HG03432 (cell line): ENCODE results near the gene PAEP.
"Not testable (repeated sequence)": the region's sequence is repeated elsewhere in the genome, so short reads cannot be mapped to it uniquely, and the experiment has no call there.

ENCODE experiments used
- ATAC-seq: cut with Tn5 transposase; IDR thresholded peaks from one replicate; pipeline ENCODE4 v1.9.1; 2021; ENCODE audit warnings: mild to moderate bottlenecking, moderate library complexity; ENCODE audit not compliant: unreplicated experiment

The PAEP gene

DNA sequence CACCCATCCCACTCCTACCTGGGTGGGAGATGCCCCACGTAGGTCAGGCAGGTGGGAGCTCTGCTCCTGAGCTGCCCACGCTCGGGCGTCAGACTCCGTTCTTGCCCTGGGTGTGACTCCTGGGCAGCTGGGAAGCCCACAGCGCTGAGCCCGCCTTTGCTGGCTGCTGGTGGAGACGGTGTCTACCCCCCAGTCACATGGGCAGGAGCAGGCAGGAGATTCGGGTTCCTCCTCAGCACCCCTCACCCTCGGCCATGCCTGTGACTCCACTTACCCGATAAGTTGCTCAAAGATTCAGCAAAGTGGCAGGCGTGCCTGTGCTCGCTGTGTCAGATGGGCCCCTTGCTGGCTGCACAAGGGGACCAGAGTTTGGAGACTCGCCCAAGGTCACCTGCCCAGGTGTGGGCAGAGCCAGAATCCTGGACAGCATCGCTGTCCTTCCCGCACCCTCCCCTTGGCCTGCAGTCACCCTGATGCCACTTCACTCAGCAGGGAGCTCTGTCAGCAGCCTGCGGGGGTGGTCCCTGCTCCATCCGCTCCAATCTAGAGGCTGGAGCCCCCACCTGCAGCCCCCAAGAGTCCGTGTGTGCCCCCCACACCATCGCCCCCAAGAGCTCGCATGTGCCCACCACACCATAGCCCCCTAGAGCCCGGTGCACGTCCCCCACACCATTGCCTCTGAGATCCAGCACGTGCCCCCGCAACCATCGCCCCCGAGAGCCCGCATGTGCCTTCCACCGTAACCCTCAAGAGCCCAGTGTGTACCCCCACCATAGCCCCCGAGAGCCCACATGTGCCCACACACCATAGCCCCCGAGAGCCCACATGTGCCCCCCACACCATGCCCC lies 36.1 kb upstream of the PAEP start:
- no peak for ATAC-seq

GRCh38 chr9:135526089-135526729 lies 35.3 kb upstream of the PAEP start:
- no peak for ATAC-seq

DNA sequence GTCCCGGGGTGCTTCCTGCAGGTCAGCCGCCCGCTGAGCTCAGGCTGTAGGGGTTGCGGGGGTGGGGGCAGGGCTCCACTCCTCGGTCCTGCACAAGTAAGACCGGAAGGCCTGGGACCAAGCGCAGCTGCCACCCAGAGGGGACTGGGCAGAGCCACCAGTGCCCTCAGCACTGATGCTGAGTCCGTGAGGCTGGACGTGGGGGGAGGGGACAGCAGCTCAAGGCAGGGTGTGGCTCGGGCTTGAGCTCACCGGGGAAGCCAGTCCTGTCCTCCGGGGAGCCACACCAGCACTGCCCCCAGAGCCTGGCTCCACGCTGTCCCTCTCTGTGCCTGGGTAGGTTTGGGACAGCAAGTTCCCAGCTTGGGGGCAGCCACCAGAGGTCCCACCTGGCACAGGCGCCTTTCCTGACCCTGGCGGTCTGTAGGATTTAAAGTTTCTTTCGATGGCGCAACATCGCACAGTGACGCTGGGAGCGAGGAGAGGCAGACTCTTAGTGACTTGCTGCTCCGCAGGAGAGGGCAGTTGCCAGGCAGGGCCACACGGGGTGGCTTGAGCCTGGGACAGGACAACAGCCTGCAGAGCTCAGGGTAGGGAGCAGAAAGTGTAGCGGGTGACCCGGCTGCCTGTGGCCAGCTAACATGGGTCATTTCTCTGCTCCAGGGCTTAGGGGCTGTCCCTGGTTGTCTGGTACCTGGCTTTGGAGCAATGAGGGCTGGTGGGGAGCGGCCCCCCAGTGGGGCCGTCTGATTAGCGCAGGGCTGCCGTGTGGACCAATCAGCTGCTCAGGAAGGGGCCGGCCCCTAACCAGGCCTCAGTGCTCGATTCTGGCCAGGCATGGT lies 34.6 kb upstream of the PAEP start:
- ATAC-seq: no peak

- not testable (repeated sequence) for ATAC-seq
Observed at GRCh38 chr9:135528842-135529435, 32.6 kb upstream of the PAEP start.

- no peak for ATAC-seq
Observed at GRCh38 chr9:135530146-135530545, 31.4 kb upstream of the PAEP start.

- no peak for ATAC-seq
Observed at GRCh38 chr9:135531096-135531495, 30.5 kb upstream of the PAEP start.

DNA sequence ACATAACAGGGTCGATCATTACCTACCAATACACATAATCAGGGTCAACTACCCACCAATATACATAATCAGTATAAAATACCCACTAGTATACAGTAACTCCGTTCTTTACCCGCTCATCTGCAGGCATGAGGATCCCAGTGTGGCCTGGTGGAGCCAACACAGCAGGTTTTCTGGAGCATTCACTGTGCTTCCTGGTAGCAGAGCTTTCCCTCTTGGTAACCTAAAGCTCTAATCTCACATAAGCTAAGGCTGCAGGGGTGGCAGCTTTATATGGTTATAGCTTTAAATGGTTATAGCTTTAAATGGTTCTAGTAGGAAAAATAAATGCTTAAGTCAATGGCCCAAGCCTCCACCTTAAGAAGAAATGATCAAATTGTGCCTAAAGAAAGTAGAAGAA lies 28.4 kb upstream of the PAEP start:
- no peak for ATAC-seq

- no peak for ATAC-seq
Observed at GRCh38 chr9:135533674-135534073, 27.9 kb upstream of the PAEP start.

DNA sequence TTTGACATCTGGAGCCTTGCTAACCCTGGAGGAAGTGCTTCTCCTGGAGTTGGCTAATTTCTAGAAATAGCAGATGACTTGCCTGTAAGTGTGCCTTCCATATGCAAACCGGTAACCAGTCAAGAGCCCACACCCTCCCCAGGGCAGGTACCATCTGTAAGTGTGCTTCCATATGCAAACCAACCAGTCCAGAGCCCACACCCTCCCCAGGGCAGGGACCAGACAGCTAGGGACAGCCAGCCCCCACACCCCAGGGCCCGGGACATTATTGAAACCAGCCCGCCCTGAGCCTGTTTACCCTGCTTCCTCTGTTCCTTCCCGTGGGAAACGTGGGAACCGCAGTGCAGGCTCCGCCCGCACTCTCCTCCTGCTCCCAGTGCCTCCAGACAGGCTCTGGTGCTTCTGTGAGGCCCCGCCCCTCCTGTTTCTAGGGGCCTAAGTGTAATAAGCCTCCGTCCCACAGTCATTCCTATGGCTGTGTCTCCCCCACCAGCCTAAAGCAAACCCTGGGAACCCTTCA lies 27.3 kb upstream of the PAEP start:
- ATAC-seq: not testable (repeated sequence)

DNA sequence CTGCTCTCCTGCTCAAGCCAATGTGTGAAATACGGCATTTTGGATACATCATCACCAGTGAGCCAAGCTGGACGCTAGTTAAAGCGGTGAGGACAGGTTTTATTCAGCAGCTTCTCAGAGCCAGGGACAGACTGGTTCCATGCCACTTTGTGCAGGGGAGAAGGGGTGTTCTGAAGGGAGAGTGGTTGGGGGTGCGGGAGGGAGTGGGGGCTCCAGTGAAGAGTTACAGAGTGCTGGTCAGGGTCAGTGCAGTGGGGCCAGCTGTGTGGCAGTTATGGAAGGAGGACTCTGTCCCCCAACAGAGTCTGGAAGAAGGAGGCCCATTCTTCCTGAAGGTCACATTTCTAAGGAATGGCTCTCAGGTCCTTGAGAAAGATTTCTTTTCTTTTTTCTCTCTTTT lies 26.7 kb upstream of the PAEP start:
- not testable (repeated sequence) for ATAC-seq

DNA sequence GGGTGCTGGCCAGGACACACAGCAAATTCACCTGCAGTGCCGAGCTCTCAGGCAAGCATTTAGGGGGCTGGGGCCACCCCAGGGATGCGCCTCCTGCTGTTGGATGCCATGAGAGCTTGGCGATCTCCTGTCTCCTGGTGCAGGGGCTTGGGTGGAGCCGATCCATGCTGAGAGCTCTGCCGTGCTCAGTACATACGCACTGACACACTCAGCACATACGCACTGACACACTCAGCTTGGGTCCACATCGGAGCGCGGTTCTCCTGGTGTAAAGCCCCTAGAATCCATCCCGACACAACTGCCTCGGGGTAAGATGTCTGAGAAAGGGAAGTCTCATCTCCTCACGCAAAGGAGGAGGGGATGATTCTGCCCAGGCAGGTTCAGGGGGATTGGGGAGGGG lies 25.9 kb upstream of the PAEP start:
- ATAC-seq: not testable (repeated sequence)

DNA sequence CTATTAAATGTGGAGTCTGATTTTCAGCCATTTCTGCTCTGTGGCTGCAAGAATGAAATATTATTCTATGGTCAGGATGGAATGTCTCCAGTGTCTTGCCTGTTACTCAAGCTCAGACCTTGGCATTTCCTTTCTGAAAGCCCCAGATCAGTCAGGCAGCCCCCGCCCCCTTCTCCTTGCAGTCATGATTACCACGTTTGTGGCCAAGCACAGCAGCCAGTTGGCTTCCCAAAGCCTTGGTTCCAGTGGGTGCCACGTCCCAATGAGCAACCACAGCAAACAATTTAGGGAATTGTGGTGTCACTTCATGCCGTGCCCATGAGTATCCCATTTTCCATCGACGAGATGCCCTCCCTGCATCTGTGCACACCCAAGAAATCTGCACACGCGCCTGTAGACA lies 25.3 kb upstream of the PAEP start:
- ATAC-seq: no peak

- not testable (repeated sequence) for ATAC-seq
Observed at GRCh38 chr9:135543262-135543894, 18.2 kb upstream of the PAEP start.

DNA sequence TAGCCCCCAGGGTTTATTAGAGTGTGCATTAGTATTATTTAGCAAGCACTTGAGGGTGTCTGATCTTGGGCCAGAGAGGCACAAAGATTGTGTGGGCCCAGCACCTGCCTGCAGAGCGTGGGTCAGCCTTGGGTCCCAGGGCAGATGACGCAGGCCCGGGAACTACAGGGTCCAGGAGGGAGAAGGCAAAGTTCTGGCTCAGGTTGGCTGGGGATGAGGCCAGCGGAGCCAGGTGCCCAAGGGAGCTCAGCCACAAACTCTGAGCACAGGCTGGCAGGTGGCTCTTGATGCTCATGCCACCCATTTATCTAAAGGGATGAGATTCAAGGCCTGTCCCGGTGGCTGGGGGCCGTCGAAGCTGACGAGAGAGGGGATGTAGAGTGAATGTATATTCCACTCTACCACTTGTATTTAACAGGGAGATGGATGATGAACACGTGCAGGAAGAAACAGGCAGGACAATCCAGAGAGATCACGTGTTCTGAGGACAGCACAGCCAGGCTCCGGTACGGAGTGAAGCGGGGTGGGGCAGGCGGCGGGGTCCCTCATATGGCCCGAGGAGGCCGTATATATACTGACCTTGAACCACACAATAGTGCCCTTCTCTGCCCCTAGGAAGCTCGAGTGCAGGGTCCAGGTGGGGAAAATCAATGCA lies 16.4 kb upstream of the PAEP start:
- no peak for ATAC-seq

DNA sequence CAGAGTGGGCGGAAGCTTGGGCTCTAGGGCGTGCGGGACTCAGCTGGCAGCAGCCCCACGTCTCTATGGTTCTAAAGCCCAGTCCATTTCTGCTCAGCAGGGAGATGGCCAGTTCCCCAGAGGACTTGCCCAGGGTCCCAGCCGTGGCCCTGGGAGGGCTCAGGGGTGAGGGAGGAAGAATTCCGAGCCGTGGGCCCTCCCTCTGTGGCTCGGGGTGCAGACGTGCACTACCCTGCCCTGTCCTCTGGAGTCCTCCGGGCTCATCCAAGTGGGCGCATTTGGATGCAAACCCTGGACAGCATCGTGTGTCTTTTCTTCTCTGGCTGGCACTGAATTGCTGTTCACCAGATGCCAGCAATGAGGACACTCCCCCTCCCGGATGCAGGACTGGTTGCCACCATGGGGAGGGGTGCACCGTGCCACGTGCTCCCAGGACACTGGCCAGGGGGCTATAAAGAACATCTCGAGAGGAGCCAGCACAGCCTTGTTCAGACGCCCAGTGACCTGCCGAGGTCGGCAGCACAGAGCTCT lies 15.8 kb upstream of the PAEP start, which contains the start of gene OBP2A:
Gene OBP2A, plus strand, starts transcription at position 481 of the 531 bp plus-strand sequence. CDS start 55 bp downstream, outside the sequence.
- not testable (repeated sequence) for ATAC-seq

DNA sequence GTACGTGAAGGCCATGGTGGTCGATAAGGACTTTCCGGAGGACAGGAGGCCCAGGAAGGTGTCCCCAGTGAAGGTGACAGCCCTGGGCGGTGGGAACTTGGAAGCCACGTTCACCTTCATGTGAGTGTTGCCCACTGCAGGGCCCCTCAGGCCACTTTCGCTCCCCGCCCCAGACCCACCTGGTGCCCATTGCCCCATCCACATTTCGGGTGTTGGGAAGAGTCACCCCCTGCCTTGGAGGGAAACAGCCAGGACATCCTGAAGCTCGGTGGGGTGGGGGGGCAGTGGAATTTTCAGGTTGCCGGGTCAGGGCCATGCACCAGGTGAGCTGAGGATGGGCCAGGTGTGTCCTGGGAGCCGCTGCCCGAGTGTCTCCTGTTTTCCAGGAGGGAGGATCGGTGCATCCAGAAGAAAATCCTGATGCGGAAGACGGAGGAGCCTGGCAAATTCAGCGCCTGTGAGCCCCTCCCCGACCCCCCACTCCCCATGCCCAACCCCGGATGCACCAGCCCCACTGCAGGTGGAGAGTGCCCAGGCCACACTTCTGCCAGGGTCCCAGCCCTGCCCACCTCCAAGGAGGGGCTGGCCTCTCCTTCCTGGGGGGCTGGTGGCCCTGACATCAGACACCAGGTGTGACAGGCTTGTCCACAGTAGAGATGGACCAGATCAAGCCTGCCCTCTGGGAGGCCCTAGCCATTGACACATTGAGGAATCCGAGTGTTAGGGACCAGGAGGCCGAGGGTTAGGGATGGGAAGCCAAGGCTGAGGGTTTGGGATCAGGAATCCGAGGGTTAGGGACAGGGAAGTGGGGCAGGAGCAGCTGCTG lies 14.6 kb upstream of the PAEP start:
- ATAC-seq: not testable (repeated sequence)

DNA sequence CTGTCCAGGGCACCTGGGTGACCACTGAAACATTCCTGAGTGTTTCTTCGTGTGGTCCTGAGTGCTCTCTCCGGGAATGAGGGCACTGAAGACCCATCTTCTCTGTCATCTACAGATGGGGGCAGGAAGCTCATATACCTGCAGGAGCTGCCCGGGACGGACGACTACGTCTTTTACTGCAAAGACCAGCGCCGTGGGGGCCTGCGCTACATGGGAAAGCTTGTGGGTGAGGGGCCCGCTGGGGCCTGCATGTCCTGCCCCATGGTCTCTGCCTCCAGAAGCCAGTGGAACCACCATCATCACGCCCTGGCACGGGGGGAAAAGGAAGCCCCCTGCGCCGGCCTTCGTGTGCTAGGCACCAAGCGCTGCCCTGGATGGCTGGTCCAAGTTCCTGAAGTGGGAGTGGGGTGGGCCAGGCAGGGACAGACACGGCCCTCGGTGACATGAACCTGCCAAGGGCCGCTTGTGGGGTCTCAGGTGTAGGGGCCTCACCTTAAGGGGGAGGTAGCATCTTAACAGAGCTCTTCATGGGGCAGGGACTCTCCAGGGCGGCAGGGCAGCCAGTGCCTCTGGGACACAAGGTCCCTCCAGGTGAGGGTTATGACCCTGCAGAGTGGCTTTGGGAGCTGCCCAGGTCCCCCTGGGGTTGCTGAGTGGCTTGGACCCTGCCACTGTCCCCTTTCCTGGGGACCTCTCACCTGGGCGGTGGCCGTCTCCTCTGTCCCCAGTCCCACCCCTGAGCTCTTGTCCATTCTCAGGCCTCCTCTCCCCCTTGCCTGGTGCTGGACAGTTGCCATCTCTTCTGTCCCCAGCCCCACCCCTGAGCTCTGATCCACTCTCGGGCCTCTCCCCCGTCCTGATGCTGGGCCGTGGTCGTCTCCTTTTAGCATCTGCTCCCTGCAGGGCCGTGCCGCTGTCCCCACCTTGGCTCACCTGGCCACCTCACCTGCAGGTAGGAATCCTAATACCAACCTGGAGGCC lies 13.5 kb upstream of the PAEP start:
- no peak for ATAC-seq
